A549 (cell line): ENCODE data around the gene INHBE. TPM values are rescaled to one million over a fixed set of nuclear protein-coding genes. Genes with fewer than 3 reads are reported as not detected.

Experiments
- ATAC-seq, 2 experiments: fragments of 200-7000 bp in 1 of 2; fragments of >200 bp in 1 of 2; cut with Nextera tagmentation in 1 of 2; cut with Tn5 transposase in 1 of 2; 3 replicates each; pipeline versions ENCODE4 v1.8.0 to v1.9.1; 2018 to 2020; ENCODE audit warnings: mild to moderate bottlenecking in 1 of 2, moderate library complexity in 1 of 2
- CTCF ChIA-PET: fragments of 300-600 bp; sonication (Branson Sonifier 250); formaldehyde crosslinking; extraction: SDS; loops from one replicate; lab custom pipeline; 2021; ENCODE audit warnings: antibody characterized with exemption, inconsistent platforms; lab: Yijun Ruan, JAX
- POLR2A ChIA-PET: fragments of 350-600 bp; formaldehyde crosslinking; extraction: SDS; loops from one replicate; lab custom pipeline; 2021; ENCODE audit warnings: antibody characterized with exemption, inconsistent platforms; lab: Yijun Ruan, JAX
- DNase-seq, 2 experiments: peaks; one replicate each; pipeline versions ENCODE4 v3.0.0 to v3.0.0-alpha.2; 2011 to 2016; ENCODE audit warnings: low read depth in 1 of 2, low spot score in 1 of 2
- FAIRE-seq: peaks from 2 replicates; lab custom pipeline; 2011; peaks lifted over from hg19 to GRCh38; lab: Jason Lieb, UNC
- H3K27ac ChIP-seq, 2 experiments: fragments of >200 bp; sonication (Bioruptor Twin); formaldehyde crosslinking; 3 replicates each; pipeline ENCODE4 v1.5.1; 2016 to 2017
- H3K4me1 ChIP-seq: fragments of >200 bp; sonication (Bioruptor Twin); formaldehyde crosslinking; 3 replicates; pipeline ENCODE4 v1.6.1; 2016
- H3K4me2 ChIP-seq: fragments of >200 bp; sonication (Bioruptor Twin); formaldehyde crosslinking; 3 replicates; pipeline ENCODE4 v1.6.1; 2016
- H3K4me3 ChIP-seq: fragments of >200 bp; sonication (Bioruptor Twin); formaldehyde crosslinking; 3 replicates; pipeline ENCODE4 v1.5.1; 2016
- H3K9me3 ChIP-seq: fragments of >200 bp; sonication (Bioruptor Twin); formaldehyde crosslinking; 3 replicates; pipeline ENCODE4 v1.6.1; 2016
- ATOH8 ChIP-seq: fragments of 250-450 bp; sonication (Bioruptor Pico); IDR thresholded peaks from 2 replicates; pipeline ENCODE4 v1.5.0; 2020; ENCODE audit warnings: low read depth, mild to moderate bottlenecking, moderate library complexity
- BCL3 ChIP-seq: fragments of >200 bp; sonication (Bioruptor Twin); formaldehyde crosslinking; IDR thresholded peaks from 3 replicates; pipeline ENCODE4 v1.6.1; 2016
- CBX8 ChIP-seq: fragments of 200-600 bp; sonication (generic); IDR thresholded peaks from 2 replicates; pipeline ENCODE4 v1.6.1; 2016
- ELK1 ChIP-seq: fragments of 150-350 bp; IDR thresholded peaks from 2 replicates; pipeline ENCODE4 v1.6.1; 2014; ENCODE audit warnings: low read depth, mild to moderate bottlenecking, low read length
- ESRRA ChIP-seq: fragments of 150-350 bp; IDR thresholded peaks from 2 replicates; pipeline ENCODE4 v1.6.1; 2014; ENCODE audit warnings: mild to moderate bottlenecking, low read length, borderline replicate concordance
- HES2 ChIP-seq: fragments of >200 bp; sonication (Bioruptor Twin); formaldehyde crosslinking; IDR thresholded peaks from 2 replicates; pipeline ENCODE4 v1.6.1; 2016
- HOXA7 ChIP-seq: fragments of 250-450 bp; sonication (Bioruptor Pico); IDR thresholded peaks from 2 replicates; pipeline ENCODE4 v1.5.0; 2020; ENCODE audit warnings: mild to moderate bottlenecking, moderate library complexity
- HOXB13 ChIP-seq: fragments of 250-450 bp; sonication (Bioruptor Pico); IDR thresholded peaks from 2 replicates; pipeline ENCODE4 v1.5.0; 2020; ENCODE audit warnings: low read depth, mild to moderate bottlenecking, moderate library complexity
- NFE2L2 ChIP-seq: fragments of 150-350 bp; conservative IDR thresholded peaks from 2 replicates; pipeline ENCODE4 v1.6.1; 2014; ENCODE audit warnings: low read length
- NPAS2 ChIP-seq: fragments of 250-450 bp; sonication (Bioruptor Pico); IDR thresholded peaks from 2 replicates; pipeline ENCODE4 v1.8.0; 2022; ENCODE audit warnings: mild to moderate bottlenecking, moderate library complexity, borderline replicate concordance
- REST ChIP-seq: fragments of 200-600 bp; sonication (generic); IDR thresholded peaks from 2 replicates; pipeline ENCODE4 v1.6.1; 2016; ENCODE audit warnings: antibody characterized with exemption, mild to moderate bottlenecking, moderate library complexity
- RNF2 ChIP-seq: fragments of 200-600 bp; sonication (generic); IDR thresholded peaks from 2 replicates; pipeline ENCODE4 v1.6.1; 2016; ENCODE audit warnings: low read depth, mild to moderate bottlenecking, antibody characterized with exemption, moderate library complexity, borderline replicate concordance
- ZFP36 ChIP-seq: fragments of 450-650 bp; IDR thresholded peaks from 2 replicates; pipeline ENCODE4 v1.6.1; 2014; ENCODE audit warnings: borderline replicate concordance; ENCODE audit not compliant: partially characterized antibody
- WGBS: methylation state at CpG from one replicate; pipeline ENCODE4 v1.1.6; 2017; ENCODE audit errors: missing lambda C conversion rate; 5-methylcytosine and 5-hydroxymethylcytosine counted together
- polyA plus RNA-seq, 4 experiments: library from polyadenylated mRNA; depleted of rRNA in 3 of 4; stranded (reverse); fragments of >200 nt; fragmentation: RNase III in 1 of 4; extraction: RNeasy Plus Mini Kit Qiagen cat#74134 plus additional on column Dnase treatment in 1 of 4; gene quantifications; 2 replicates in 3 of 4; 3 replicates in 1 of 4; pipeline ENCODE4 v1.2.3, GENCODE V29; 2011 to 2017

INHBE gene
- polyA plus RNA-seq, 2 of the 4 experiments (the other 2 are of a cell fraction) = 0.74 to 2.4 TPM

GRCh38 chr12:57454213-57454565 lies 918 bp upstream of the INHBE start:
- no peak for FAIRE-seq

More at GRCh38 chr12:57454213-57454565, 918 bp upstream of the INHBE start:
- POLR2A ChIA-PET = interaction anchor here (0.7 kb wide), 1 partner anchor 66 kb away, joined by 3 read pairs; the partner anchor contains the start of gene DDIT3
- 91% methylated on average over 2 of the region's 2 CpGs for WGBS
- Histone ChIP-seq H3K9me3 (no peaks in the 10 kb centered on the region), H3K4me2 (peak overlapping the region; percentile 97), H3K27ac (peak overlapping the region; percentile 92 to 99), H3K4me1 (peaks cover 77% of the 10 kb centered on the region), H3K4me3 (no peak overlapping the region)
- no peak for DNase-seq
- TF ChIP-seq NPAS2 (no peak), ATOH8 (no peak), HES2 (no peak), REST (no peak), RNF2 (no peak), BCL3 (no peak), HOXA7 (CRISPR knock-in tag) (no peak), NFE2L2 (no peak), ELK1 (no peak), ZFP36 (no peak), HOXB13 (CRISPR knock-in tag) (no peak), CBX8 (no peak), ESRRA (no peak)
- CTCF ChIA-PET = interaction anchor here (1.8 to 13.4 kb wide), 18 partner anchors 8 to 239 kb away, joined by 5 to 459 read pairs (median 34); partner anchors contain the start of genes GLI1, NXPH4 and STAC3
- no peak for ATAC-seq
